Lung (tissue), 12 donors: ENCODE data around the gene XRCC1. TPM values are rescaled to one million over a fixed set of nuclear protein-coding genes. Genes with fewer than 3 reads are reported as not detected.

Experiments
- ATAC-seq: fragments of 200-7000 bp; cut with Tn5 transposase; one replicate; pipeline ENCODE4 v1.9.1; 2020; ENCODE audit warnings: moderate number of reproducible peaks; ENCODE audit not compliant: insufficient read depth, low FRiP score
- DNase-seq, 3 donors: peaks; one replicate each; pipeline ENCODE4 v3.0.0-alpha.2; 2013 to 2017
- H3K27ac ChIP-seq, 2 donors: one replicate each; pipeline ENCODE4 v1.5.1; 2013; ENCODE audit warnings: mild to moderate bottlenecking in 2 of 2, moderate library complexity in 2 of 2, control low read depth in 1 of 2, inconsistent platforms in 1 of 2, low read depth in 1 of 2, low read length in 1 of 2
- H3K27me3 ChIP-seq, 3 donors: one replicate each; pipeline ENCODE4 v1.5.1; 2013; ENCODE audit warnings: low read length in 2 of 3; ENCODE audit not compliant: control insufficient read depth in 3 of 3, insufficient read depth in 3 of 3
- H3K36me3 ChIP-seq, 4 donors: one replicate each; pipeline ENCODE4 v1.5.1; 2013; ENCODE audit warnings: low read length in 4 of 4, mild to moderate bottlenecking in 1 of 4, moderate library complexity in 1 of 4; ENCODE audit not compliant: control insufficient read depth in 4 of 4, insufficient read depth in 4 of 4
- H3K4me1 ChIP-seq, 5 donors: one replicate each; pipeline ENCODE4 v1.5.1; 2013; ENCODE audit warnings: low read length in 5 of 5, mild to moderate bottlenecking in 2 of 5, moderate library complexity in 1 of 5; ENCODE audit not compliant: control insufficient read depth in 5 of 5, insufficient read depth in 5 of 5
- H3K4me3 ChIP-seq: one replicate; pipeline ENCODE4 v1.5.1; 2013; ENCODE audit warnings: mild to moderate bottlenecking, control low read depth, moderate library complexity
- H3K9ac ChIP-seq, 2 donors: one replicate each; pipeline ENCODE4 v1.5.1; 2013; ENCODE audit warnings: low read length in 2 of 2, control low read depth in 1 of 2; ENCODE audit not compliant: insufficient read depth in 1 of 2
- H3K9me3 ChIP-seq, 4 donors: one replicate each; pipeline ENCODE4 v1.5.1; 2013; ENCODE audit warnings: low read length in 3 of 4, mild to moderate bottlenecking in 1 of 4, moderate library complexity in 1 of 4; ENCODE audit not compliant: control insufficient read depth in 4 of 4, insufficient read depth in 3 of 4
- WGBS, 2 donors: extraction: QIAGEN DNeasy Blood & Tissue Kit; methylation state at CpG; one replicate each; pipeline ENCODE4 v1.1.7; 2013; 5-methylcytosine and 5-hydroxymethylcytosine counted together
- polyA plus RNA-seq, 2 donors: library from polyadenylated mRNA; stranded (reverse); fragments of 200-250 nt; gene quantifications; one replicate each; pipeline ENCODE4 v1.2.1, GENCODE V29; 2013
- total RNA-seq, 2 donors: library from RNA; depleted of rRNA in 1 of 2; stranded (reverse); fragments of >200 nt in 1 of 2; gene quantifications; one replicate each; pipeline ENCODE4 v1.2.1, GENCODE V29; 2014 to 2021
- TF ChIP-seq, protein P1 (sequence below): IDR thresholded peaks from 2 replicates; pipeline ENCODE4 v1.5.1; 2012; ENCODE audit warnings: mild to moderate bottlenecking; ENCODE audit errors: control extremely low read depth, extremely low read depth
- donor health status: control.
- donor health status: control.
- donor health status: Bipolar disorder and iron deficiency.
- donor health status: healthy.
- donor health status: DM: yes; HTN: yes; CAD: no.

The XRCC1 gene
- total and polyA plus RNA-seq, 4 donors, result 15.4 to 32.2 (median 24.5) TPM

DNA sequence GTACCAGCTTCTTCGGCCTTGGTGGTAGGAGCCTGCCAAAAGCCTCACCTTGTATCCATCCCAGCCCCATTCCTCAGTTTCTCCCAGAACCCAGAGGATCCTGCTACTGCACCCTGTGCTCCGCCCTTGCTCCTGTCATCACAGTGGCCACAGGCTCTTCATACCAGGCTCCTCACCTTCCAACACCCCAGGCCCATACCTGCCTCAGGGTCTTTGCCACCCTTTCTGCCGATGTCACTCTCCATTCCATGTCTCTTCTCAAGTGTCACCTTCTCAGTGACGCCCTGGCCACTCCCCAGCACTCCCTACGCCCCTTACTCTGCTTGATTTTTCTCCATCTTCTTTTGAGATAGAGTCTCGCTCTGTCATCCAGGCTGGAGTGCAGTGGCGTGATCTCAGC, 34.5 kb upstream of the XRCC1 start:
- Histone ChIP-seq H3K4me1 (no peaks in the 10 kb centered on the region), H3K36me3 (peaks cover 7 to 33% (median 25%) of the 10 kb centered on the region in 4 donors), H3K27ac (no peak overlapping the region), H3K4me3 (no peak overlapping the region), H3K9me3 (no peaks in the 10 kb centered on the region), H3K9ac (no peak overlapping the region), H3K27me3 (no peaks in the 10 kb centered on the region)
- DNase-seq (no peak), ATAC-seq (no peak)
- TF ChIP-seq, protein P1, sequence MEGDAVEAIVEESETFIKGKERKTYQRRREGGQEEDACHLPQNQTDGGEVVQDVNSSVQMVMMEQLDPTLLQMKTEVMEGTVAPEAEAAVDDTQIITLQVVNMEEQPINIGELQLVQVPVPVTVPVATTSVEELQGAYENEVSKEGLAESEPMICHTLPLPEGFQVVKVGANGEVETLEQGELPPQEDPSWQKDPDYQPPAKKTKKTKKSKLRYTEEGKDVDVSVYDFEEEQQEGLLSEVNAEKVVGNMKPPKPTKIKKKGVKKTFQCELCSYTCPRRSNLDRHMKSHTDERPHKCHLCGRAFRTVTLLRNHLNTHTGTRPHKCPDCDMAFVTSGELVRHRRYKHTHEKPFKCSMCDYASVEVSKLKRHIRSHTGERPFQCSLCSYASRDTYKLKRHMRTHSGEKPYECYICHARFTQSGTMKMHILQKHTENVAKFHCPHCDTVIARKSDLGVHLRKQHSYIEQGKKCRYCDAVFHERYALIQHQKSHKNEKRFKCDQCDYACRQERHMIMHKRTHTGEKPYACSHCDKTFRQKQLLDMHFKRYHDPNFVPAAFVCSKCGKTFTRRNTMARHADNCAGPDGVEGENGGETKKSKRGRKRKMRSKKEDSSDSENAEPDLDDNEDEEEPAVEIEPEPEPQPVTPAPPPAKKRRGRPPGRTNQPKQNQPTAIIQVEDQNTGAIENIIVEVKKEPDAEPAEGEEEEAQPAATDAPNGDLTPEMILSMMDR, result no peak
- 91 to 92% methylated on average over 7 of the region's 7 CpGs for WGBS, 2 donors

DNA sequence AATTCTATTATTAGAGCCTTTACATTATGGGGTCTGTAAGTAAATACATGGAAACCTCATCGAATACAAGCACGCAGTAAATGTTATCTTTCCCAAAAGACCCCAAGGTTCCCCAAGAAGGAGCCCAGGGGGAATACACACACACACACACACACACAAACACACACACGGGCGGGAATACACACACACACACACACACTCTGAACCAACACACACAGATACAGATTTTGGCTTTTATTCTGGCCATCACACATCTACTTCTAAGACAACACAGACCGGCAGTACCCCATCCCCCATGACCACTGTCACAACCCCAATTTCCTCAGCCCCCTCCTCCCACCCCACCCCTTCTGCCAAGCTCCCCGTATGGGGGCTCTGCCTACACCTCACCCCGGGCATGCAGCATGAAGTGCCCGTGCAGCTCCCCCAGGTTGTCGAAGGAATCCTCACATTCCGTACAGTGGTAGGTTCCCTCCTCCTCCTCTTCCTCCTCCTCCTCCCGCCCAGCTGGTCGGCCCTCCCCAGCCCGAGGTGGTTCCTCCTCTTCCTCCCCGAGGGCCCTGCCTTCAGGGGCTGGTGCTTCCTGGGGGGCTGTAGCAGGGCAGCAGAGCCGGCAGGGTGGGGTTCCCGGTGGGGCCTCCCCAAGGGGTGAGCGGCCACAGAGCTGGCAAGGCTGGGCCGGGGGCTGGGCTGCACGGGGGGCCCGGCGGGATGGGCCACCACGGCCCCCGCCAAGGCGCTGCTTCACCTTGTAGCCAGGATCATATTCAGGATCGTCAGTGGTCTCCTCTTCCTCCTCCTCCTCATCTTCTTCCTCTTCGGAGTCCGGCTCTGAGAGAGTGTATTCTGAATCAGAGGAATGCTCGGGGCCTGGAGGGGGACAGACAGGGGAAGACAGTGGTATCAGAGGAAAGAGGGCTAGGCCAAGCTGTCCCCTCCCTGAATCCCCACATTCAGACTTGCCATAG, 32.2 kb upstream of the XRCC1 start:
- Histone ChIP-seq H3K4me1 (no peaks in the 10 kb centered on the region), H3K9me3 (no peaks in the 10 kb centered on the region), H3K9ac (no peak overlapping the region), H3K4me3 (no peak overlapping the region), H3K27me3 (no peaks in the 10 kb centered on the region), H3K27ac (no peak overlapping the region), H3K36me3 (peaks cover 6 to 26% (median 17%) of the 10 kb centered on the region in 4 donors)
- TF ChIP-seq, protein P1, result no peak
- WGBS, 2 donors, result 50 to 76% methylated on average over 28 of the region's 28 CpGs
- no peak for DNase-seq
- no peak for ATAC-seq

DNA sequence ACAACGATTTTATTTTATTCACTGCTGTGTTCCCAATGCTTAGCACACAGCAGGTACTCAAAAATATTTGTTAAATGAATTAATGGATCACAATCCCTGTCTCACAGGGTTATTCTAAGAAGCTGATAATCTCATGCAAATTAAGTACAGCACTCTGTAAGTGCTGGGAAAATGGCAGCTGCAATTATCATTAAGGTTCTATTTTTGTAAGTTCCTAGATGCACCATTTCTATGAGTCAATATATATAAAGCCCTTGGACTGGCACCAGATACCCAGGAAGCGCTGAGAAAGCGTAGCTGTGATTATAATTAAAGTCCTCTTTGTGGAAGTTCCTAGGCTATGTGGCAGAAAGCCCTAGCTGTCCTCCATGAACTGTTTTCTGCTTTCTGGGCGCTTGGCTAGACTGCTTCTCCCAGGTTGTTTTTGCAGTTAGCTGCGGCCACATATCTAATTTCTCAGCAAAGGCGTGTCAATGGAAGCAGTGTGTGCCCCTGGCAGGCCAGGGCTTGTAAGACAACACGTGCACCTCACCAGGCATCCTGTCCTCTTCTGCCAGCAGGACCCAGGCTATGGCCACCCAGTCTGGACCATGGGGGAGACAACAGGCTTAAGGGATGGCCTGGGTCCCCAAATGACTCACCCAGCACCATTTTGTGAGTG, 31.4 kb upstream of the XRCC1 start:
- WGBS, 2 donors, result 92 to 95% methylated on average over 7 of the region's 7 CpGs
- no peak overlapping the region for H3K27ac ChIP-seq
- DNase-seq (no peak), ATAC-seq (no peak)
- no peak overlapping the region for H3K4me3 ChIP-seq
- TF ChIP-seq, protein P1, result no peak
- H3K27me3 ChIP-seq, result no peaks in the 10 kb centered on the region
- no peaks in the 10 kb centered on the region for H3K4me1 ChIP-seq
- no peak overlapping the region for H3K9ac ChIP-seq
- H3K9me3 ChIP-seq, result no peaks in the 10 kb centered on the region
- peaks cover 6 to 22% (median 12%) of the 10 kb centered on the region in 4 donors for H3K36me3 ChIP-seq
